A172 (cell line): ENCODE results near the gene SEMA7A. TPM values are rescaled to one million over a fixed set of nuclear protein-coding genes. Genes with fewer than 3 reads are reported as not detected.
"Not testable (repeated sequence)": the region's sequence is repeated elsewhere in the genome, so short reads cannot be mapped to it uniquely, and the experiment has no call there.

Experiments used
- DNase-seq: peaks from one replicate; pipeline ENCODE4 v3.0.0-alpha.2; 2015; ENCODE audit warnings: low spot score
- total RNA-seq: library from RNA; depleted of rRNA; stranded (reverse); fragments of >200 nt; shearing (Covaris generic); gene quantifications from 2 replicates; pipeline ENCODE4 v1.2.3, GENCODE V29; 2014; rRNA removed

Gene SEMA7A
- 12.6 and 14.3 TPM in 2 replicates for total RNA-seq

GRCh38 chr15:74433592-74434262 lies at the start of gene SEMA7A:
Gene SEMA7A (minus strand): TSS chr15:74433958. CDS start chr15:74433918, 40 bp downstream.
- DNase-seq = peak; percentile 52

- no peak for DNase-seq
Measured at GRCh38 chr15:74482661-74483060, 48.9 kb upstream of the SEMA7A start.

- DNase-seq = not testable (repeated sequence)
Measured at GRCh38 chr15:74480364-74480763, 46.6 kb upstream of the SEMA7A start.

GRCh38 chr15:74471621-74472020 lies 37.9 kb upstream of the SEMA7A start:
- DNase-seq = not testable (repeated sequence)

- no peak for DNase-seq
Measured at GRCh38 chr15:74470631-74471395, 37.1 kb upstream of the SEMA7A start.

GRCh38 chr15:74468341-74469032 lies 34.7 kb upstream of the SEMA7A start:
- no peak for DNase-seq

GRCh38 chr15:74466570-74466969 lies 32.8 kb upstream of the SEMA7A start:
- no peak for DNase-seq

GRCh38 chr15:74464897-74465296 lies 31.1 kb upstream of the SEMA7A start:
- no peak for DNase-seq

- no peak for DNase-seq
Measured at GRCh38 chr15:74464216-74464615, 30.5 kb upstream of the SEMA7A start.

- no peak for DNase-seq
Measured at GRCh38 chr15:74463634-74464033, 29.9 kb upstream of the SEMA7A start.

- DNase-seq = no peak
Measured at GRCh38 chr15:74461847-74462511, 28.2 kb upstream of the SEMA7A start.

GRCh38 chr15:74460871-74461846 lies 27.4 kb upstream of the SEMA7A start, which contains the start of gene UBL7:
Gene UBL7 (minus strand): TSS chr15:74461160. CDS start chr15:74458867, 2,293 bp downstream.
- peak; percentile 96 for DNase-seq

- DNase-seq = no peak
Measured at GRCh38 chr15:74460298-74460697, 26.5 kb upstream of the SEMA7A start.

- DNase-seq = not testable (repeated sequence)
Measured at GRCh38 chr15:74459798-74460197, 26.0 kb upstream of the SEMA7A start.

GRCh38 chr15:74458473-74458872 lies 24.7 kb upstream of the SEMA7A start:
- no peak for DNase-seq

- not testable (repeated sequence) for DNase-seq
Measured at GRCh38 chr15:74457036-74457435, 23.3 kb upstream of the SEMA7A start.

GRCh38 chr15:74454764-74455500 lies 21.2 kb upstream of the SEMA7A start:
- DNase-seq = no peak

GRCh38 chr15:74453925-74454763 lies 20.4 kb upstream of the SEMA7A start:
- no peak for DNase-seq
